Renal cortex interstitium (tissue), 15 donors: ENCODE results near the gene STK31. TPM values are rescaled to one million over a fixed set of nuclear protein-coding genes. Genes with fewer than 3 reads are reported as not detected.

ENCODE experiments used
- DNase-seq, 11 donors: peaks; one replicate each; pipeline ENCODE4 v3.0.0-alpha.2; 2013; ENCODE audit warnings: low read depth in 9 of 11, low spot score in 4 of 11; ENCODE audit errors: extremely low read depth in 1 of 11
- long read RNA-seq, 16 experiments: transcript quantifications; one replicate each; lab custom pipeline, GENCODE V29; 2026
- polyA plus RNA-seq, 3 donors: library from polyadenylated mRNA; unstranded; fragments of 120-200 nt; gene quantifications; one replicate each; pipeline ENCODE4 v1.2.1, GENCODE V29; 2013; ENCODE audit not compliant: insufficient read length in 3 of 3

STK31 gene, protein sequence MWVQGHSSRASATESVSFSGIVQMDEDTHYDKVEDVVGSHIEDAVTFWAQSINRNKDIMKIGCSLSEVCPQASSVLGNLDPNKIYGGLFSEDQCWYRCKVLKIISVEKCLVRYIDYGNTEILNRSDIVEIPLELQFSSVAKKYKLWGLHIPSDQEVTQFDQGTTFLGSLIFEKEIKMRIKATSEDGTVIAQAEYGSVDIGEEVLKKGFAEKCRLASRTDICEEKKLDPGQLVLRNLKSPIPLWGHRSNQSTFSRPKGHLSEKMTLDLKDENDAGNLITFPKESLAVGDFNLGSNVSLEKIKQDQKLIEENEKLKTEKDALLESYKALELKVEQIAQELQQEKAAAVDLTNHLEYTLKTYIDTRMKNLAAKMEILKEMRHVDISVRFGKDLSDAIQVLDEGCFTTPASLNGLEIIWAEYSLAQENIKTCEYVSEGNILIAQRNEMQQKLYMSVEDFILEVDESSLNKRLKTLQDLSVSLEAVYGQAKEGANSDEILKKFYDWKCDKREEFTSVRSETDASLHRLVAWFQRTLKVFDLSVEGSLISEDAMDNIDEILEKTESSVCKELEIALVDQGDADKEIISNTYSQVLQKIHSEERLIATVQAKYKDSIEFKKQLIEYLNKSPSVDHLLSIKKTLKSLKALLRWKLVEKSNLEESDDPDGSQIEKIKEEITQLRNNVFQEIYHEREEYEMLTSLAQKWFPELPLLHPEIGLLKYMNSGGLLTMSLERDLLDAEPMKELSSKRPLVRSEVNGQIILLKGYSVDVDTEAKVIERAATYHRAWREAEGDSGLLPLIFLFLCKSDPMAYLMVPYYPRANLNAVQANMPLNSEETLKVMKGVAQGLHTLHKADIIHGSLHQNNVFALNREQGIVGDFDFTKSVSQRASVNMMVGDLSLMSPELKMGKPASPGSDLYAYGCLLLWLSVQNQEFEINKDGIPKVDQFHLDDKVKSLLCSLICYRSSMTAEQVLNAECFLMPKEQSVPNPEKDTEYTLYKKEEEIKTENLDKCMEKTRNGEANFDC
- polyA plus RNA-seq = 1 to 10 TPM in 1 of 3 donors, under 1 TPM in 2; 0.72 to 1.4 (median 0.81) TPM
- long read RNA-seq, donor 1 = 0 reads
- long read RNA-seq, donor 2 = 0 reads
- long read RNA-seq, donor 3 = 0 reads
- long read RNA-seq, donor 4 = 0 reads
- long read RNA-seq, donor 5 = 0 reads
- long read RNA-seq, donor 6 = 0 reads
- long read RNA-seq, donor 7 = 0 reads
- long read RNA-seq, donor 8 = 0 reads
- long read RNA-seq, donor 9 = 0 reads
- long read RNA-seq, donor 10 = 0 reads
- long read RNA-seq, donor 11 = 0 reads
- long read RNA-seq, donor 12 = 0 reads
- long read RNA-seq, donor 13 = 0 reads
- long read RNA-seq, donor 14 = 0 reads
- long read RNA-seq, donor 15 = 0 reads
- long read RNA-seq, donor 16 = 0 reads

GRCh38 chr7:23710000-23710399 lies at the start of gene STK31:
Gene STK31 (plus strand): TSS chr7:23710219. CDS start chr7:23710286, 67 bp downstream.
- no peak for DNase-seq

DNA sequence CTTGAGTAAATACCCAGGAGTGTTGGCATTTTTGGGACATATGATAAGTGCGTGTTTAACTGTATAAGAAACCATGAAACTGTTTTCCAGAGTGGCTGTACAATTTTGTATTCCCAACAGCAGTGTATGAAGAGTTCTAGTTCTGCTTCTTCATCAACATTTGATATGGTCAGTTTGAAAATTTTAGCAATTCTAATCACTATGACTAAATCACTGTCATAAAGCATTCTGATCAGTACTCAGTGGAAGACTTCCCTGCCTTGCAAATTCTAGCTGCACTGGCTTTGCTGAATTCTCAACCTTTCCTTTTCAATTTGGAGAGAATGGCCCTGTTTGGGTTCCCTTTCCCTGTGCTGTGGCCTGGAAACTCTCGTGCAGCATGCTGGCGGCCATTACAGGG lies 48.6 kb upstream of the STK31 start:
- no peak for DNase-seq

DNA sequence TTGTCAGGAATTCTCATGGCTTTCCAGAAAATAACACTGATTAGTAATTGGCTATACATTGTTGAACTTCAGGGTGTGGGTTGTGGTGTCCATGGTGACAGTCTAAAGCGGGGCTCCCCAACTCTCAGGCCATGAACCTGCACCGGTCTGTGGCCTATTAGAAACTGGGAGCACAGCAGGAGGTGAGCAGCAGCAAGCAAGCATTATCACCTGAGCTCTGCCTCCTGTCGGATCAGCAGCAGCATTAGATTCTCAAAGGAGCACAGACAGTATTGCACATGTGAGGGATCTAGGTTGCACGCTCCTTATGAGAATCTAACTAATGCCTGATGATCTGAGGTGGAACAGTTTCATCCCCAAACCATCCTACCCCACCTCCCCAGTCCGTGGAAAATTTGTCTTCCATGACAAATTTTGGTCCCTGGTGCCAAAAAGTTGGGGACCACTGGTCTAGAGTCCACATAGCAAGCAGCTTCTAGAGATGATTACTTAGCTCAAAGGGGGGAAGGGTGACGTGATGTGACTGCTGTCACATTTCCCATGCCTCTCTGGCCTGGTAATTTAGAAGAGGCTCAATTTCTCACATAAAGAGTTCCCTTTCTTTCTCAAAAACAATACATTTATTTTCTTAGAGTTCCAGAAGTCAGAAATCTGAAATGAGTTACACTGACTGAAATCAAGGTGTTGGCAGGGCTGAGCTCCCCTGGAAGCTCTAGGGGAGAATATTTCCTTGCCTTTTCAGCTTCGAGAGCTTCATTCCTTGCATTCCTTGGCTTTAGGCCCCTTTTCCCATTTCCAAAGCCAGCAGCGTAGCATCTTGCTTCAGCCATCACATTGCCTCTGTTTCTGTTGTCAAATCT lies 47.7 kb upstream of the STK31 start:
- no peak for DNase-seq

GRCh38 chr7:23662984-23663313 lies 47.1 kb upstream of the STK31 start:
- DNase-seq = no peak

- no peak for DNase-seq
These were observed 45.9 kb upstream of the STK31 start for GRCh38 chr7:23664122-23664521.

DNA sequence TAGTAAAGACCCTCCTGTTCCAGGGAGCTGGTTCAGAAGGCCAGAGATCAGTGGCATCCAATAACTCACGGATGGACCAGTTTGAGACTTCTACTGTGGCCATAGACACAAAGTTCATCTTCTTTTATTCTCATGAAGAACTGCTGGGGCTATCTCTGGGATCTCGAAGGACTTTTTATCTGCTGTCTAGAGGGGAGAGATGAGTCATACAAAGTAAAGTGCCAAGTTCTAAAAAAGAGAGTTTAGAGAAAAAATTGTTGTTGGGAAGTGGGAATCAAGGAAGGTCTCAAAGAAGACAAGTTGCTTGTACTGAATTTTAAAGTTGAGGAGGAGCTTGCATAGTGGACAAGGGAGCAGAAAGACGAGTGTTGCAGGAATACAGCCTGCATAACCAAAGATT lies 38.0 kb upstream of the STK31 start:
- no peak for DNase-seq

- DNase-seq = peak; percentile 47 to 82 (median 74)
These were observed 30.1 kb upstream of the STK31 start, which contains the start of gene FAM221A for GRCh38 chr7:23679898-23680413. Gene FAM221A (plus strand): TSS chr7:23680199. CDS start chr7:23680219, 20 bp downstream.

GRCh38 chr7:23680414-23681405 lies 29.3 kb upstream of the STK31 start:
- peak; percentile 47 to 81 (median 64) for DNase-seq

DNA sequence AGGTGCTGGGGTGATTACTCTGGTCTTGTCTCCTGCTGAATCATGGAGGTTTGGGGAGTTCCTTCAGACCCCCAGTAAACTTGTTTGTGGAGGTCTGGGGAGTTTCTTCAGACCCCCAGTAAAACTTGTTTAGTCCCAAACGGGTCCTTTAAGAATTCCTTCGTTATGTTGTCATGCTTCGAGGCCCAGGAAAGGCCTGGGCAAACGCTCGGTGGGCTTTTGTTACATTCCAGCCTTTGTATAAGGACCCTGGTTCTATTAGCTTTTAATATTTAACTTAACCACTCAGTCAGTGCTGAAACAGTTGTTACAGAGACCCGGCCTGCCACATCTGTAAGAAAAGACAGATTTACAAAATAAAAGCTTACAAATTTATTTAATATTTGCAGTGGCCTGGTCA lies 26.0 kb upstream of the STK31 start:
- DNase-seq = peak in 2 of 11 donors; percentile 15 to 23

- DNase-seq = no peak
These were observed 24.3 kb upstream of the STK31 start for GRCh38 chr7:23685731-23686130.

- DNase-seq = no peak
These were observed 23.0 kb upstream of the STK31 start for GRCh38 chr7:23687011-23687410.

DNA sequence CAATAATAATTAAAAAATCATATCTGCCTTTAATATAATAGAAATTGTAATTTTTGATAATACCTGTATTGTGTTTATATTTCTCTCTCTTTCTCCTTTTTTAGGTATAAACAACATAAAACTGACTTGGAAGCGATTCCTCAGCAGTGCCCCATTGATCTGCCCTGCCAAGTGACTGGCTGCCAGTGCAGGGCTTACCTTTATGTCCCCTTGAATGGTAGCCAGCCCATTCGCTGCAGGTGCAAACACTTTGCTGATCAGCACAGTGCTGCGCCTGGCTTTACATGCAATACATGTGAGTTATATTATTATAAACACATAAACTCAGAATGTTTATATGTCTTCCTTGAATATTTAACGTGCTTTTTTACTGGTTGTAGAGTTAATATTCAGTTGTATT lies 20.9 kb upstream of the STK31 start:
- no peak for DNase-seq

DNA sequence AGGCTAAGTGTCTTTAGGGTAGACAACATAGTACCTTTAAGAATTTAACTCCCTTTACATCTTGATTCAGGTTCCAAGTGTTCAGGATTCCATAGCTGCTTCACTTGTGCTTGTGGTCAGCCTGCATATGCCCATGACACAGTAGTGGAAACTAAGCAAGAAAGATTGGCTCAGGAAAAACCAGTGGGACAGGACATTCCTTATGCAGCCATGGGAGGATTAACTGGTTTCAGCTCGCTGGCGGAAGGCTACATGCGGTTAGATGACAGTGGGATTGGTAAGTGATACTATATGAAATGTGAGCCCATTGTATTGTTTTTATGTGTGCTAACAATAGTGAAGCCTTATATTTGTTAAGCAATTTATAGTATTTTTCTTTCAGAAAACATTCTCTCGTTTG lies 18.7 kb upstream of the STK31 start:
- DNase-seq = no peak

- DNase-seq = no peak
These were observed 16.8 kb upstream of the STK31 start for GRCh38 chr7:23693224-23693623.

DNA sequence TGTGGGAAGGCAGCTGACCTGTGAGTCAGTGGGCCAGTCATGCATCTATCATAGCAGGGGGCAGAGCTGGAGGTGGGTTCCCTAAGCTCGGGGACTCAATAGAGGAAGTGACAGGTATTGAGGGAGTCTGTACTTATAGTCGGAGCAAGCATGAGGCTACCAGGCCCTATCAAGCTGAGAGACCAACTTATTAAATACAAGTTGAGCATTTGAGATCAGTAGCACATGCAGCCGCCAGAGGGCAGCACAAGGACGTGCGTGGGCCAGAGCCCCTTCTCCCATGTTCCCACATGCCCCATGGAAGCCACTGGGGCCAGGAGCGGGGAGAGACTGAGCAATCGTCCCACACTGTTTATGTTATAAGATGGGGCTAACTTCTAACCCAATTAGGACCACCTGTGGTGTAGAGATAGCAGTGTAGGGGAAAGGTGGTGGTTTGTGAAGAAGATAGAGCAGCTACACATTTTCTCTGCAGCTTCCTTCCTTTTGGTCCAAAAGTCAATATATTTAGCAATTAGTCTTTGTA lies 13.0 kb upstream of the STK31 start:
- DNase-seq = peak in 2 of 11 donors; percentile 20 to 27

GRCh38 chr7:23698822-23699221 lies 11.2 kb upstream of the STK31 start:
- DNase-seq = no peak

- DNase-seq = peak in 1 of 11 donors; percentile 12
These were observed 10.0 kb upstream of the STK31 start for GRCh38 chr7:23700046-23700445.
